Stimulated activated CD8-positive, alpha-beta memory T cell treated with anti-CD3 and anti-CD28 coated beads, Interleukin-12 subunit alpha, Interleukin-12 subunit beta, amount 100 ng/mL, for 1 hour (primary cell): Measurements from ENCODE around the gene BSND.
"Not testable (repeated sequence)": the region's sequence is repeated elsewhere in the genome, so short reads cannot be mapped to it uniquely, and the experiment has no call there.

Source experiments
- DNase-seq: peaks from one replicate; pipeline ENCODE4 v3.0.0-alpha.2; 2020; ENCODE audit warnings: low read depth

Gene BSND

GRCh38 chr1:55021942-55022546, 23.3 kb downstream of the BSND start:
- peak; percentile 36 for DNase-seq

GRCh38 chr1:55024163-55024562, 25.4 kb downstream of the BSND start:
- DNase-seq: not testable (repeated sequence)

GRCh38 chr1:55026682-55027081, 27.9 kb downstream of the BSND start:
- not testable (repeated sequence) for DNase-seq

GRCh38 chr1:55031098-55031497, 32.4 kb downstream of the BSND start:
- DNase-seq: not testable (repeated sequence)

- DNase-seq: no peak
Observed at GRCh38 chr1:55033265-55033614, 34.5 kb downstream of the BSND start.

GRCh38 chr1:55034476-55035133, 35.9 kb downstream of the BSND start:
- DNase-seq: no peak

GRCh38 chr1:55035904-55036303, 37.2 kb downstream of the BSND start:
- no peak for DNase-seq

- no peak for DNase-seq
Observed at GRCh38 chr1:55037733-55038551, 39.2 kb downstream of the BSND start.

- DNase-seq: no peak
Observed at GRCh38 chr1:55038552-55038838, 39.8 kb downstream of the BSND start.

- DNase-seq: no peak
Observed at GRCh38 chr1:55038974-55039341, 40.2 kb downstream of the BSND start.

GRCh38 chr1:55039342-55040082, 40.8 kb downstream of the BSND start, which contains the start of gene PCSK9:
Gene PCSK9 (plus strand): TSS chr1:55039548. CDS start chr1:55039838, 290 bp downstream.
- DNase-seq: no peak

GRCh38 chr1:55040083-55040932, 41.6 kb downstream of the BSND start:
- no peak for DNase-seq

- DNase-seq: no peak
Observed at GRCh38 chr1:55040933-55041494, 42.3 kb downstream of the BSND start.

GRCh38 chr1:55041613-55042012, 42.9 kb downstream of the BSND start:
- no peak for DNase-seq

GRCh38 chr1:55043011-55043410, 44.3 kb downstream of the BSND start:
- DNase-seq: no peak

GRCh38 chr1:55043726-55044125, 45.0 kb downstream of the BSND start:
- DNase-seq: no peak

- DNase-seq: no peak
Observed at GRCh38 chr1:55044617-55045397, 46.1 kb downstream of the BSND start.

- no peak for DNase-seq
Observed at GRCh38 chr1:55045430-55045829, 46.7 kb downstream of the BSND start.

GRCh38 chr1:55046871-55047270, 48.1 kb downstream of the BSND start:
- DNase-seq: no peak

GRCh38 chr1:55047611-55048010, 48.9 kb downstream of the BSND start:
- DNase-seq: no peak
